NCI-H69 (cell line): Measurements from ENCODE around the gene ADAM33.

Experiments used
- DNase-seq: peaks from one replicate; lab custom pipeline; 2025; lab: John Stamatoyannopoulos, UW

The ADAM33 gene

GRCh38 chr20:3646651-3647050 is 35.2 kb downstream of the ADAM33 start:
- no peak for DNase-seq

GRCh38 chr20:3646067-3646440 is 35.8 kb downstream of the ADAM33 start:
- DNase-seq, result no peak

- DNase-seq, result peak; percentile 18
These were observed 36.3 kb downstream of the ADAM33 start for GRCh38 chr20:3645309-3646066.

DNA sequence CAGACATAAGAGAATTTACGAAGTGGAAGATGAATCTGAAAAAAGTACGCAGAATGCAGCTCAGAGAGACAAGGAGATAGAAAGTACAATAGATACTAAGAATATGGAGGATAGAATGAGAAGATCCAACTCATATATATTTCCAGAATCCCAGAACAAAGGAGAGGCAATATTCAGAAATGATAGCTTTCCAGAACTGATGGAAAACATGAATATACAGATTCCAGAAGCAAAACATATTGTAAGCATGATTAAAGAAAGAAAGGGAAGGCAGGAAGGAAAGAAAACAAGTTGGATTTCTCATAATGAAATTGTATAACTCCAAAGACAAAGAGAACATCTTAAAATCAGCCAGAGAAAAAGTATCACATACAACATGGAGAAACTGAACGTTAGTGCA is 41.6 kb downstream of the ADAM33 start:
- DNase-seq, result no peak

- no peak for DNase-seq
These were observed 46.5 kb downstream of the ADAM33 start for GRCh38 chr20:3635346-3635745.

DNA sequence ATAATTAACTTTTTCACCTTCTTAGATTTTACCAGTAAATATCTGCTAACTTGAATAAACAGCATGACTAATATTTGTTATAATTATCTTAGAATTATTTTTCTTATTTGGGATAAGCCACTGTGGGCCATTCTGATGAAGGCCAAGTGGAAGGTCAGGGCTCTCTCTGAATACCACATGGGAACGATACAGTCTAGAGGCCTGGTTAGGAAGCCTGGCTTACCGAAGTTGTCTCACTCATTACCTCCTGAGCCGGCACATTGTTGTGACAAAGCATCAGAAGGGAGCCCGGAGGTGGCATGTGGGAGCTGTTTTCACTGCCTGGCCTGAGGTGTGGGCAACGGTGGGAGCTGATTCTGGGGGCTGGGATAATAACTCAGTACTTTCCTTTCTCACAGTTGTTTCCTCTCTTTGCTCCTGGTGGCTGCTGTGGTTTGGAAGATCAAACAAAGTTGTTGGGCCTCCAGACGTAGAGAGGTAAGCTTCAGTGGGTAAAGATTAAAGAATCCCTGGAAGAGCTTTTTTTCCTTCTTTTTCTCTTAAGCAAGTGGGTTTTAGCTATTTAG is 47.8 kb downstream of the ADAM33 start:
- DNase-seq, result no peak

- DNase-seq, result no peak
These were observed 49.4 kb downstream of the ADAM33 start for GRCh38 chr20:3632311-3633004.

DNA sequence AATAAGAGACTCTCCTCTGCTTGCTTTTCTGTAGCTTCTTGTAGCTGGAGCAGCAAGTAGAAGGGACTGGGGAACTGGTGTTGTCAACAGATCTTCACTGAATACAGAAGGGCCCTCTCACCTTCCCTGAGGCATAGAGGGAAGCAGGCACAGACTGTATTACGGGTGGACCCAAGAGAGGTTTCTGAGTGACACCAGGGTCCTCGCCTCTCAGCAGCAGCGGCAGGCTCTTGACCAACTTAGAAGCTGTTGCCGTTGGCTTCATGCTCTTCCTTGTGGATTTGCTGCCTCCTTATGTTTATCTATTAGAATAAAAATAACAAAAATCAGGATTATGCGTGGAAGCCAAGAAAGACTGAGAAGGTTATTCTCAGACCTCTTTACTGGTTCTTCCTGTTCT is 50.3 kb downstream of the ADAM33 start:
- no peak for DNase-seq

GRCh38 chr20:3630429-3630828 is 51.4 kb downstream of the ADAM33 start:
- no peak for DNase-seq

DNA sequence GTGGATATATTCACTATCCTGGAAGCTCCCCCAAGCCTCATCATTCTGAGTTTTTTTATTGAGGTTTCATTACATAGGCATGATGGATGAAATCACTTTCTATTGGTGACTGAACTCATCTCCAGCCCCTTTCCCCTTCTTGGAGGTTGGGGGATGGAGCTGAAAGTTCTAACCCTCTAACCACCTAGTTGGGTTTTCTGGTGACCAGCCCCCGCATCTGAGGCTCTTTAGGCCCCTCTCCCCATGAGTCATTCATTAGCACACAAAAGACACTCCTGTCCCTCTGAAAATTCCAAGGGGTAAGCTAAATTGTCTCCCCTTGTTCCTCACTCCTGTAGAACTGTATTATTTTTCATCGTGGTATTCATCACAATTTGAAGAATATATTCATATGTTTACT is 51.9 kb downstream of the ADAM33 start:
- DNase-seq, result no peak

GRCh38 chr20:3628502-3629314 is 53.1 kb downstream of the ADAM33 start:
- no peak for DNase-seq

- DNase-seq, result no peak
These were observed 54.3 kb downstream of the ADAM33 start for GRCh38 chr20:3627476-3627875.

DNA sequence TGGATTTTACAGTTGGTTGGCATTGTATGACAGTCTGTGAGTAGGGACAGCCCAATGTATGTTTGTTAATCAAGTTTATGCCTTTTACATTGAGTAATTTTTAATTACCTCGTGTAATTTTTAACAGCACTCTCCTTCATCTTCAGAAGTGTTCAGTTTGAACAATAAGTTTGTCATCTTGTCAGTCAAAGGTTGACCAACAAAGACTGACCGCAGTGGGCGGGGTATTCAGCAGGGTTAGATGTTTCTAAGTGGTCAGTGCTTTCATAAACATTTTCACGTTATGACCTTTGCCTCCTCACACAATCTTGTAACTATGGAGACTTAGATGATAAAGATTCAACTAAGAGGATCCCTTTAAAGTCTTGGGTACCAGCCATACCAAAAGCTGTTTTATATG is 59.4 kb downstream of the ADAM33 start:
- no peak for DNase-seq

GRCh38 chr20:3621111-3621510 is 60.7 kb downstream of the ADAM33 start:
- no peak for DNase-seq
